Gastrocnemius medialis (tissue), 4 donors: ENCODE results near the gene ATP1A2.

Source experiments
- CTCF ChIP-seq, 5 experiments: fragments of 450-650 bp in 3 of 5; fragments of 200-600 bp in 2 of 5; sonication (generic) in 2 of 5; IDR thresholded peaks in 4 of 5; conservative IDR thresholded peaks in 1 of 5; 1 replicate in 4 of 5; 2 replicates in 1 of 5; pipeline ENCODE4 v1.5.1; 2016 to 2019; ENCODE audit warnings: antibody characterized with exemption in 5 of 5, mild to moderate bottlenecking in 3 of 5, moderate library complexity in 3 of 5
- POLR2A ChIP-seq, 2 donors: fragments of 450-650 bp; IDR thresholded peaks; one replicate each; pipeline ENCODE4 v1.6.1; 2017; ENCODE audit warnings: antibody characterized with exemption in 2 of 2, mild to moderate bottlenecking in 2 of 2, moderate library complexity in 2 of 2

GRCh38 chr1:160163615-160164014 lies 48.1 kb downstream of the ATP1A2 start:
- TF ChIP-seq CTCF (IDR thresholded peaks at IDR 0.05 in 4 of 5, conservative IDR thresholded peaks at IDR 0.05 in 1 of 5) (no peak), POLR2A (IDR thresholded peaks at IDR 0.05) (no peak)
